Gastroesophageal sphincter (tissue), 4 donors: ENCODE results near the gene MSX2. TPM values are rescaled to one million over a fixed set of nuclear protein-coding genes. Genes with fewer than 3 reads are reported as not detected.

Experiments used
- ATAC-seq: fragments of 150-250 bp; one replicate; pipeline ENCODE4 v1.9.1; 2016; ENCODE audit warnings: mild to moderate bottlenecking, moderate library complexity
- H3K27ac ChIP-seq, 4 donors: fragments of 200-600 bp; sonication (generic) in 3 of 4; 1 replicate in 3 of 4; 2 replicates in 1 of 4; pipeline ENCODE4 v1.5.1; 2016 to 2019
- H3K27me3 ChIP-seq: fragments of 200-600 bp; sonication (generic); one replicate; pipeline ENCODE4 v1.5.1; 2019
- H3K36me3 ChIP-seq, 2 donors: fragments of 200-600 bp; sonication (generic); one replicate each; pipeline ENCODE4 v1.5.1; 2019; ENCODE audit warnings: control low read depth in 1 of 2
- H3K4me1 ChIP-seq, 3 donors: fragments of 200-600 bp; sonication (generic); 1 replicate in 2 of 3; 2 replicates in 1 of 3; pipeline ENCODE4 v1.5.1; 2016 to 2019; ENCODE audit warnings: control low read depth in 2 of 3
- H3K4me3 ChIP-seq, 2 donors: fragments of 200-600 bp; sonication (generic); one replicate each; pipeline ENCODE4 v1.5.1; 2019; ENCODE audit warnings: mild to moderate bottlenecking in 1 of 2, moderate library complexity in 1 of 2
- H3K9me3 ChIP-seq, 3 donors: fragments of 200-600 bp; sonication (generic); one replicate each; pipeline ENCODE4 v1.5.1; 2017 to 2019; ENCODE audit warnings: control low read depth in 2 of 3
- CTCF ChIP-seq, 4 experiments: fragments of 200-600 bp in 2 of 4; fragments of 450-650 bp in 2 of 4; sonication (generic) in 1 of 4; IDR thresholded peaks; one replicate each; pipeline ENCODE4 v1.5.1; 2017 to 2019; ENCODE audit warnings: antibody characterized with exemption in 4 of 4, mild to moderate bottlenecking in 2 of 4, moderate library complexity in 2 of 4
- EP300 ChIP-seq: sonication (generic); formaldehyde crosslinking; IDR thresholded peaks from one replicate; pipeline ENCODE4 v1.6.1; 2017; ENCODE audit warnings: antibody characterized with exemption, mild to moderate bottlenecking
- POLR2A ChIP-seq, 2 donors: fragments of 450-650 bp; IDR thresholded peaks; one replicate each; pipeline ENCODE4 v1.6.1; 2017; ENCODE audit warnings: antibody characterized with exemption in 2 of 2, mild to moderate bottlenecking in 2 of 2, moderate library complexity in 1 of 2
- POLR2AphosphoS5 ChIP-seq: sonication (generic); formaldehyde crosslinking; IDR thresholded peaks from one replicate; pipeline ENCODE4 v1.6.1; 2017; ENCODE audit warnings: antibody characterized with exemption
- WGBS, 2 donors: methylation state at CpG; one replicate each; pipeline ENCODE4 v1.1.5; 2018; ENCODE audit warnings: low coverage in 1 of 2; 5-methylcytosine and 5-hydroxymethylcytosine counted together
- total RNA-seq, 4 donors: library from RNA; depleted of rRNA; stranded (reverse); fragments of >200 nt; gene quantifications; one replicate each; pipeline ENCODE4 v1.1.0, GENCODE V29; 2016

MSX2 gene
- total RNA-seq, 4 donors from 2014 or later: 0.81 to 2.6 (median 1.2) TPM

DNA sequence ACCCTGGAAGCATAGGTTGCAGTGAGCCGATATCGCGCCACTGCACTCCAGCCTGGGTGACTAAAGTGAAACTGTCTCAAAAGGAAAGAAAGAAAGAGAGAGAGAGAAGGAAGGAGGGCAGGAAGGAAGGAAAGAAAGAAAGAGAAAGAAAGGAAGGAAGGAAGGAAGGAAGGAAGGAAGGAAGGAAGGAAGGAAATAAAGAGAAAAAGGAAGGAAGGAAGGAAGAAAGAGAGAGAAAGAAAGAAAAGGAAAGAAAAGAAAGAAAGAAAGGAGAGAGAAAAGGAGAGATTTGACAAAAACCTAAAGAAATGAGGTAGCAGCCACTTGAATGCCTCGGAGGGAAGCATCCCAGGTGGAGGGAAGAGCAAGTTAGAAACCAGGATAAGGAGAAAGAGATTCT, 44.6 kb downstream of the MSX2 start:
- no peak for ATAC-seq
- no peak for TF ChIP-seq POLR2AphosphoS5
- no peak for TF ChIP-seq CTCF (IDR thresholded peaks at IDR 0.05)
- TF ChIP-seq POLR2A (IDR thresholded peaks at IDR 0.05): no peak
- TF ChIP-seq EP300: no peak
- Histone ChIP-seq H3K9me3 (peaks cover 0 to 8% (median 0%) of the 10 kb centered on the region in 3 donors), H3K27me3 (peaks cover 5% of the 10 kb centered on the region), H3K27ac (no peak overlapping the region), H3K36me3 (no peaks in the 10 kb centered on the region), H3K4me1 (no peaks in the 10 kb centered on the region), H3K4me3 (no peak overlapping the region)
- 84 to 85% methylated on average over 4 of the region's 4 CpGs for WGBS, 2 donors

DNA sequence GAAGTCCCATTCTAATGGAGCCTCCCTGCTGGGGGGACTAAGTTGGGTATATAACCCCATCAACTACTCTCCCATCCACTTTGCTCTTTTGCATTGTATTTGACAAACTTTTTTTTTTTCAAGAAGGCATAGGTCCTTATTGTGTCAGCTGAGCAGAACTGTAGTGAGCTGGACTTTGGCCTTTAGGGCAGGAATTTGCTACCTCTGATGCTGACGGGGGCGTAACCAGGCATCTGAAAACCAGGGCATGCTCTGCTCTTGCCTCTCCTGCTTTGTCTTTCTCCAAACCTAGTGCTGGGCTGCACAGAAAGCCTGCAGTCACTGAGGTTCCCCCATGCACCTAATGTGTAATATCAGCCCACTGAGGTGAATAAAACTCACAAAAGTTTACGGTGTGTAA, 49.0 kb downstream of the MSX2 start:
- WGBS, 2 donors: 100% methylated on average over 2 of the region's 3 CpGs; no CpG with 5 or more reads in 1 of the 2 donors
- Histone ChIP-seq H3K4me1 (no peaks in the 10 kb centered on the region), H3K27ac (no peak overlapping the region), H3K27me3 (peaks cover 5% of the 10 kb centered on the region), H3K36me3 (no peaks in the 10 kb centered on the region), H3K9me3 (peaks cover 0 to 8% (median 0%) of the 10 kb centered on the region in 3 donors), H3K4me3 (no peak overlapping the region)
- TF ChIP-seq POLR2AphosphoS5 (no peak), EP300 (no peak), POLR2A (IDR thresholded peaks at IDR 0.05) (no peak), CTCF (IDR thresholded peaks at IDR 0.05) (no peak)
- ATAC-seq: no peak

DNA sequence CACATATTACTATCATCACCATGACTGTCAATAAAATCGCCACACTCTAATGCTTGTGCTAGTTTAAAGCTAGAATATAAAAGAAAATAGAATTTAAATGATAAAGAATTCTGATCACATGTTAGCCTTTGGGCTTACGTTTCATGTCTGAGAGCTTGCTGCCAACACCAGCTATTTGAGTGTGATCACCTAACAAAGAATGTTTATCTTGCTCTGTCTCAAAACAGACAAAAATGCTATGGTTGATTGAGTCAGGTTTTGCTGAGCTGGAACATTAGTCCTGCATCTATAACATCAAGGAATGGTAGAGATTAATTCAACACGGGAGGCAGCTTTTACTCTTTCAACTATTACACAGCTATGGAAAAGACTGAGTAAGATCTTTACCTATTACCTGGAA, 50.7 kb downstream of the MSX2 start:
- Histone ChIP-seq H3K27ac (no peak overlapping the region), H3K9me3 (peaks cover 0 to 8% (median 0%) of the 10 kb centered on the region in 3 donors), H3K4me1 (no peaks in the 10 kb centered on the region), H3K27me3 (peaks cover 8% of the 10 kb centered on the region), H3K36me3 (no peaks in the 10 kb centered on the region), H3K4me3 (no peak overlapping the region)
- TF ChIP-seq POLR2A (IDR thresholded peaks at IDR 0.05) (no peak), EP300 (no peak), CTCF (IDR thresholded peaks at IDR 0.05) (no peak)
- ATAC-seq: no peak
- 62 to 87% methylated on average over 3 of the region's 3 CpGs for WGBS, 2 donors

DNA sequence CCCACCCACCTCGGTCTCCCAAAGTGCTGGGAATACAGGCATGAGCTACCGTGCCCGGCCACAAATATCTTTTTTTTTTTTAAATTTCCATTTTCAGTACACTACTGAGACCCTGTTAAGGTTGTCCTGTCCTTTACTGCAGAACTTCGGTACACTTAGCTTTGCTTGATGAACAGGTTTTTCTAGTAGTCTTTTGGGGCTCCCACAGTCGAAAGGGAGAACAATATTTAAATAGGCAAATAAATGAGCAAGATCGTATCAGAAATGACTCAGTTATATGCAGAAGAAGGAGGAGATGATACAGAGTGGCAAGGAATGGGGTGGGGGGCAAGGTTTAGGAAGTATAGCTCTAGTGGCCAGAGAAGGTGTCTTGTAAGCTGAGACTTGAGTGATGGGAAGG, 52.7 kb downstream of the MSX2 start:
- no peaks in the 10 kb centered on the region for H3K4me1 ChIP-seq
- no peak for ATAC-seq
- H3K36me3 ChIP-seq: no peaks in the 10 kb centered on the region
- H3K27ac ChIP-seq: no peak overlapping the region
- H3K27me3 ChIP-seq: peaks cover 3% of the 10 kb centered on the region
- TF ChIP-seq POLR2AphosphoS5: no peak
- TF ChIP-seq EP300: no peak
- TF ChIP-seq CTCF (IDR thresholded peaks at IDR 0.05): no peak
- no peak for TF ChIP-seq POLR2A (IDR thresholded peaks at IDR 0.05)
- peaks cover 0 to 5% (median 0%) of the 10 kb centered on the region in 3 donors for H3K9me3 ChIP-seq
- 80 to 100% methylated on average over 1 to 5 of the region's 6 CpGs for WGBS, 2 donors
- H3K4me3 ChIP-seq: no peak overlapping the region

- TF ChIP-seq CTCF (IDR thresholded peaks at IDR 0.05) (no peak), EP300 (no peak), POLR2A (IDR thresholded peaks at IDR 0.05) (no peak), POLR2AphosphoS5 (no peak)
- Histone ChIP-seq H3K9me3 (peaks cover 0 to under 1% (median 0%) of the 10 kb centered on the region in 3 donors), H3K4me3 (no peak overlapping the region), H3K27ac (no peak overlapping the region), H3K4me1 (no peaks in the 10 kb centered on the region), H3K36me3 (no peaks in the 10 kb centered on the region), H3K27me3 (peaks cover 3% of the 10 kb centered on the region)
- 59 to 71% methylated on average over 2 of the region's 2 CpGs for WGBS, 2 donors
- ATAC-seq: no peak
These were observed 53.2 kb downstream of the MSX2 start for GRCh38 chr5:174777583-174777982.
